A673 (cell line): ENCODE data around the gene KCTD5.

Experiments
- EZH2 ChIP-seq: fragments of 200-600 bp; sonication (generic); IDR thresholded peaks from 2 replicates; pipeline ENCODE4 v1.6.1; 2017; ENCODE audit warnings: borderline replicate concordance, low read depth, mild to moderate bottlenecking, mixed read lengths, antibody characterized with exemption, low read length; ENCODE audit not compliant: poor library complexity, severe bottlenecking
- TF ChIP-seq, protein P1 (sequence below): fragments of 300-800, 200-600 bp; sonication (generic); conservative IDR thresholded peaks from 2 replicates; pipeline ENCODE4 v1.5.1; 2017; ENCODE audit warnings: low read depth, mild to moderate bottlenecking, antibody characterized with exemption, low read length, moderate library complexity, mixed read lengths

DNA sequence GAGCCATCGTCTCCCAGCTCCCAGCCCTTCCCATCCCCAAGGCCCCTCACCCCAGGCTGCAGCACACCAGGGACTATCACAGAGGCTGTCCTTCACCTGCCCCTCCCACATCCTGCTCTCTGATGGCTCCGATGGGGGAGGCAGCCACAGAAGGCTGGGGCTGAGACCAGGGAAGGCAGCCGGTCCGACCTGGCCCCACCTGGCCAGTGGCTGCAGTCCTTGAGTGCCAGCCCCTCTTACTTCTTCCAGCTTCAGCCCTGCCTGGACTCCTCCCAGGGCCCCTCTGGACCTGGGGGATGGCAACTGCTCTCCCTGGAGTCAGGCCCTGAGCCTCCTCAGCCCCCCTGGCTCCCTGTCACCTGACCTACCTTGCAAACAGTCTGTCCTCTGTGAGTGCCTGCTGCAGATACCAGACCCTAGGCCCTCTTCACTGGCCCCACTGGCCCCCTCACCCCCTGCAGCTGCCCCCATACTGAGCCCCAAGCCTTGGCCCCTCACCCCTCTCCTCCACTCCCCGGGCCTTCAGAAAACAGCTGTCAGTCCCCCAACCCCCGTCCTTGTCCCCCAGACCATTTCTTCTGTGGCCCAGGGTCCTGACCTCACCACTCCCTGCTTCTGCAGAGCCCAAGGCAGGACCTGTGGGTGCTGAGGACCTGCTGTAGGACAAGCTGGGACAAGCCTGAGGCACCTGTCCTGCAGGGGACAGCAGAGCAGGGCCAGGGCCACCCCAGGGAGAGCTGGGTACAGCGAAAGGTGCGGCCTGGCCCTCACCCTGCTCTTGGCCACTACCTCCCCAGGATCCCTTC lies 57.5 kb downstream of the KCTD5 start:
- TF ChIP-seq EZH2: no peak
- TF ChIP-seq, protein P1, sequence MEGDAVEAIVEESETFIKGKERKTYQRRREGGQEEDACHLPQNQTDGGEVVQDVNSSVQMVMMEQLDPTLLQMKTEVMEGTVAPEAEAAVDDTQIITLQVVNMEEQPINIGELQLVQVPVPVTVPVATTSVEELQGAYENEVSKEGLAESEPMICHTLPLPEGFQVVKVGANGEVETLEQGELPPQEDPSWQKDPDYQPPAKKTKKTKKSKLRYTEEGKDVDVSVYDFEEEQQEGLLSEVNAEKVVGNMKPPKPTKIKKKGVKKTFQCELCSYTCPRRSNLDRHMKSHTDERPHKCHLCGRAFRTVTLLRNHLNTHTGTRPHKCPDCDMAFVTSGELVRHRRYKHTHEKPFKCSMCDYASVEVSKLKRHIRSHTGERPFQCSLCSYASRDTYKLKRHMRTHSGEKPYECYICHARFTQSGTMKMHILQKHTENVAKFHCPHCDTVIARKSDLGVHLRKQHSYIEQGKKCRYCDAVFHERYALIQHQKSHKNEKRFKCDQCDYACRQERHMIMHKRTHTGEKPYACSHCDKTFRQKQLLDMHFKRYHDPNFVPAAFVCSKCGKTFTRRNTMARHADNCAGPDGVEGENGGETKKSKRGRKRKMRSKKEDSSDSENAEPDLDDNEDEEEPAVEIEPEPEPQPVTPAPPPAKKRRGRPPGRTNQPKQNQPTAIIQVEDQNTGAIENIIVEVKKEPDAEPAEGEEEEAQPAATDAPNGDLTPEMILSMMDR: no peak
